Measurements from ENCODE around the gene PANK2. TPM values are rescaled to one million over a fixed set of nuclear protein-coding genes. Genes with fewer than 3 reads are reported as not detected.

Gene PANK2
- polyA plus RNA-seq, 1 experiment, result 32.2 TPM

DNA sequence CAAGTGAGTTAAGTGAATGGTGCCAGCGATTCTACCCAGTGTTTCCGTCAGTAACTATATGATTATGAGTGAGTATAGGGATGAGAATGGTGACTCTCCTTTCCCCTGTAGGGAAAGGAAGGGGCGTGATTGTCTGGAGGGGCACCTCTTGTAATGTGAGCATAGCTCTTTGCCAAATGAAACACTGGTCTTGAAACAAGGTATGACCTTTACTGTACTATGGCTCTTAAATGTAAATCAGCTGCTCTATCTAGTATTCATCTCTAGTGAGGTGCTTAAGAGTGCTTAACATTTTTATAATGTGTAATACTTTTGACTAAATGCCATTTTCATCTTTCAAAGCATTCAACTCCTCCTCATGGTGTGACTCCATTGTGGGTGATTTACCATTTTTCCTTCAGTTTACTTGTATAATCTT lies 11.0 kb downstream of the PANK2 start:
- H3K4me3 ChIP-seq (ENCODE audit: low read depth, low read length), result no peak overlapping the region
- no peak for DNase-seq (ENCODE audit: low read depth, low spot score)
- POLR2A ChIA-PET, result interaction anchor here (0.7 kb wide), 1 partner anchor 360 kb away, joined by 4 read pairs; no protein-coding TSS in a partner anchor
- no peak overlapping the region for H3K27ac ChIP-seq (ENCODE audit: low read depth, low read length)
- CTCF ChIA-PET, result no interaction called here
- no peaks in the 10 kb centered on the region for H3K27me3 ChIP-seq (ENCODE audit: control insufficient read depth, insufficient read depth, low read length)
- TF ChIP-seq, protein P1, sequence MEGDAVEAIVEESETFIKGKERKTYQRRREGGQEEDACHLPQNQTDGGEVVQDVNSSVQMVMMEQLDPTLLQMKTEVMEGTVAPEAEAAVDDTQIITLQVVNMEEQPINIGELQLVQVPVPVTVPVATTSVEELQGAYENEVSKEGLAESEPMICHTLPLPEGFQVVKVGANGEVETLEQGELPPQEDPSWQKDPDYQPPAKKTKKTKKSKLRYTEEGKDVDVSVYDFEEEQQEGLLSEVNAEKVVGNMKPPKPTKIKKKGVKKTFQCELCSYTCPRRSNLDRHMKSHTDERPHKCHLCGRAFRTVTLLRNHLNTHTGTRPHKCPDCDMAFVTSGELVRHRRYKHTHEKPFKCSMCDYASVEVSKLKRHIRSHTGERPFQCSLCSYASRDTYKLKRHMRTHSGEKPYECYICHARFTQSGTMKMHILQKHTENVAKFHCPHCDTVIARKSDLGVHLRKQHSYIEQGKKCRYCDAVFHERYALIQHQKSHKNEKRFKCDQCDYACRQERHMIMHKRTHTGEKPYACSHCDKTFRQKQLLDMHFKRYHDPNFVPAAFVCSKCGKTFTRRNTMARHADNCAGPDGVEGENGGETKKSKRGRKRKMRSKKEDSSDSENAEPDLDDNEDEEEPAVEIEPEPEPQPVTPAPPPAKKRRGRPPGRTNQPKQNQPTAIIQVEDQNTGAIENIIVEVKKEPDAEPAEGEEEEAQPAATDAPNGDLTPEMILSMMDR (IDR thresholded peaks at IDR 0.05; ENCODE audit: low read depth, low read length), result no peak
- H3K9me3 ChIP-seq (ENCODE audit: control insufficient read depth, insufficient read depth, low read length), result no peaks in the 10 kb centered on the region

- POLR2A ChIA-PET, result interaction anchor here (0.7 to 1.8 kb wide), 3 partner anchors 21 to 361 kb away, joined by 3 to 5 read pairs (median 4); no protein-coding TSS in a partner anchor
- no peak for DNase-seq (ENCODE audit: low read depth, low spot score)
- H3K4me3 ChIP-seq (ENCODE audit: low read depth, low read length), result no peak overlapping the region; the same call in 1 of the 2 replicates
- CTCF ChIA-PET, result interaction anchor here (0.6 kb wide), 1 partner anchor 23 kb away, joined by 3 read pairs; no protein-coding TSS in a partner anchor
- no peaks in the 10 kb centered on the region for H3K9me3 ChIP-seq (ENCODE audit: control insufficient read depth, insufficient read depth, low read length)
- H3K27ac ChIP-seq (ENCODE audit: low read depth, low read length), result peak overlapping the region; percentile 57
- TF ChIP-seq, protein P1 (IDR thresholded peaks at IDR 0.05; ENCODE audit: low read depth, low read length), result no peak
- H3K27me3 ChIP-seq (ENCODE audit: control insufficient read depth, insufficient read depth, low read length), result no peaks in the 10 kb centered on the region
These were observed 12.0 kb downstream of the PANK2 start for GRCh38 chr20:3901028-3901705.

DNA sequence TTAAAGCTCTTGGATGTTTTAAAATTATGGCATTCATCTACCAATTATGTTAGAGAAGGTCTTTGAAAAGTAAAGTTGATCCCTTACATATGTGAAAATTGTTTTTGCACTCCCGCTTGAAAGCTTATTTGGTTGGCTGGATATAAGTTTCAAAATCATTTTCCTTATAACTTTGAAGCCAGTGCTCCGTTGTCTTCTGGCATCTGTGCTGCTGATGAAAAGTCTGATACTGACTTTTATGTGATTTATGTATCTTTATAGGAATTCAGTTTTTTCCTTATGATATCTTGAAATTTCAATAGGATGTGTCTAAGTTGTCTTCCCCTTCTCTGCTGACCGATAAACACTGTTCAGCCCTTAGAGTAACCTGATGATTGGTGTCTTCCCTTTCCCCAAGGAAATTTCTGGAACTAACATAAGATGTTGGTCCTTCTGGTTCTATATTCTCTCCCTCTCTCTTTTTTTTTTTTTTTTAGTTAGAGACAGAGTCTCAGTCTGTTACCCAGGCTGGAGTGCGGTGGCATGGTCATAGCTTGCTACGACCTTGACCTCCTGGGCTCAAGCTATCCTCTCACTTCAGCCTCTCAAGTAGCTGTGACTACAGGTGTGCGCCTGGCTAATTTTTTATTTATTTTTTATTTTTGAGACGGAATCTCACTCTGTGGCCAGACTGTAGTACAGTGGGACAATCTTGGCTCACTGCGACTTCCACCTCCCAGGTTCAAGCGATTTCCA lies 12.7 kb downstream of the PANK2 start:
- Histone ChIP-seq H3K27me3 (ENCODE audit: control insufficient read depth, insufficient read depth, low read length) (no peaks in the 10 kb centered on the region), H3K9me3 (ENCODE audit: control insufficient read depth, insufficient read depth, low read length) (no peaks in the 10 kb centered on the region), H3K27ac (ENCODE audit: low read depth, low read length) (peak overlapping the region; percentile 31), H3K4me3 (ENCODE audit: low read depth, low read length) (no peak overlapping the region; the same call in 1 of the 2 replicates)
- TF ChIP-seq, protein P1 (IDR thresholded peaks at IDR 0.05; ENCODE audit: low read depth, low read length), result no peak
- no peak for DNase-seq (ENCODE audit: low read depth, low spot score)
- ChIA-PET CTCF (interaction anchor here (0.6 kb wide), 1 partner anchor 24 kb away, joined by 3 read pairs; no protein-coding TSS in a partner anchor), POLR2A (interaction anchor here (1.1 to 1.8 kb wide), 2 partner anchors 21 to 111 kb away, joined by 3 to 5 read pairs; no protein-coding TSS in a partner anchor)

- CTCF ChIA-PET, result no interaction called here
- Histone ChIP-seq H3K4me3 (ENCODE audit: low read depth, low read length) (no peak overlapping the region), H3K9me3 (ENCODE audit: control insufficient read depth, insufficient read depth, low read length) (no peaks in the 10 kb centered on the region), H3K27ac (ENCODE audit: low read depth, low read length) (peak overlapping the region; percentile 31), H3K27me3 (ENCODE audit: control insufficient read depth, insufficient read depth, low read length) (no peaks in the 10 kb centered on the region)
- TF ChIP-seq, protein P1 (IDR thresholded peaks at IDR 0.05; ENCODE audit: low read depth, low read length), result no peak
- POLR2A ChIA-PET, result interaction anchor here (1.8 kb wide), 1 partner anchor 110 kb away, joined by 5 read pairs; no protein-coding TSS in a partner anchor
- DNase-seq (ENCODE audit: low read depth, low spot score), result no peak
These were observed 13.3 kb downstream of the PANK2 start for GRCh38 chr20:3902446-3902845.

All from AG04450 (cell line).